Suppressor macrophage (primary cell): Measurements from ENCODE around the gene TFF3.

Experiments
- DNase-seq, 4 experiments: peaks; one replicate each; pipeline ENCODE4 v3.0.0-alpha.2; 2020 to 2022

Gene TFF3

GRCh38 chr21:42319851-42320572 is 4.8 kb upstream of the TFF3 start:
- DNase-seq: peak; percentile 33 to 55 (median 46)

GRCh38 chr21:42319376-42319775 is 4.2 kb upstream of the TFF3 start:
- peak; percentile 64 to 81 (median 75) for DNase-seq

- DNase-seq: no peak
Measured at GRCh38 chr21:42317826-42318746, 2.9 kb upstream of the TFF3 start.

- no peak for DNase-seq
Measured at GRCh38 chr21:42317341-42317741, 2.1 kb upstream of the TFF3 start.

GRCh38 chr21:42316891-42317290 is 1.7 kb upstream of the TFF3 start:
- DNase-seq: no peak

- DNase-seq: no peak
Measured at GRCh38 chr21:42314616-42315295, 453 bp downstream of the TFF3 start.

- no peak for DNase-seq
Measured at GRCh38 chr21:42313501-42313969, 1.7 kb downstream of the TFF3 start.

GRCh38 chr21:42312626-42313104 is 2.5 kb downstream of the TFF3 start:
- DNase-seq: no peak

- no peak for DNase-seq
Measured at GRCh38 chr21:42311816-42312625, 3.2 kb downstream of the TFF3 start.

GRCh38 chr21:42311160-42311559 is 4.0 kb downstream of the TFF3 start:
- DNase-seq: no peak

GRCh38 chr21:42310411-42311001 is 4.7 kb downstream of the TFF3 start:
- no peak for DNase-seq

- peak; percentile 58 to 81 (median 72) for DNase-seq
Measured at GRCh38 chr21:42309753-42310213, 5.4 kb downstream of the TFF3 start.

GRCh38 chr21:42308914-42309752 is 6.1 kb downstream of the TFF3 start:
- DNase-seq: no peak

GRCh38 chr21:42308161-42308913 is 6.9 kb downstream of the TFF3 start:
- DNase-seq: peak; percentile 65 to 82 (median 74)

- DNase-seq: no peak
Measured at GRCh38 chr21:42307106-42307505, 8.1 kb downstream of the TFF3 start.

GRCh38 chr21:42306366-42307035 is 8.7 kb downstream of the TFF3 start:
- peak in 1 of 4 experiments; percentile 20 for DNase-seq

GRCh38 chr21:42305707-42306147 is 9.5 kb downstream of the TFF3 start:
- DNase-seq: no peak

- DNase-seq: no peak
Measured at GRCh38 chr21:42304556-42305454, 10.4 kb downstream of the TFF3 start.
